NCI-H345 treated with DMSO at 0.1 percent for 48 hours (cell line): ENCODE results near the gene ZNF438.
"Not testable (repeated sequence)": the region's sequence is repeated elsewhere in the genome, so short reads cannot be mapped to it uniquely, and the experiment has no call there.

Source experiments
- DNase-seq: peaks from one replicate; lab custom pipeline; 2025; ENCODE audit not compliant: unreplicated experiment; lab: John Stamatoyannopoulos, UW

Gene ZNF438

DNA sequence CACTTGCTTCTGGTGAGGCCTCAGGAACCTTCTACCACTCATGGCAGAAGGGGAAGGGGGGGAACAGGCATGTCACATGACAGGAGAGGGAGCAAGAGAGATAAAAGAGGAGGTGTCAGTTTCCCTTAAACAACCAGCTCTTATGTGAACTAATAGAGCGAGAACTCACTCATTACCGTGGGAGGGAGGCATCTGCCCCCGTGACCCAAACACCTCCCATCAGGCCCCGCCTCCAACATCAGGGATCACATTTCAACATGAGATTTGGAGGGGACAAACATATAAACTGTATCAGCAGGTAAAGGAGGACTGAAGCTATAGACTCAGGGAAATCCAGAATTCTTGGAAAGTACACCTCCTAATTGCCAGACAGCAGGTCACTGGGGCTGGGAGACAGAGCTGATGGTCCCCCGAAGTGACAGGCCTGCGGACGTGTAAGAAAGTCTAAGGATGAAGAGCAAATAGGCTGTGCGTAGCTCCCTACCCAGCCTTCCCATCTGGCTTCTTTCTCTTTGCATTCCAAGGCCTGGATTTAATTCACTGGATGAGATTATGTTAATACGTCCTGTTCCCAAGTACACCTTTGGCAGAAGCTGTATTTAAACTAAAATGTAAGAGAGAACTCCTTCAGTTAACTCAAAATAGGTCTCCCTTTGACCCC lies 215.4 kb downstream of the ZNF438 start:
- no peak for DNase-seq

DNA sequence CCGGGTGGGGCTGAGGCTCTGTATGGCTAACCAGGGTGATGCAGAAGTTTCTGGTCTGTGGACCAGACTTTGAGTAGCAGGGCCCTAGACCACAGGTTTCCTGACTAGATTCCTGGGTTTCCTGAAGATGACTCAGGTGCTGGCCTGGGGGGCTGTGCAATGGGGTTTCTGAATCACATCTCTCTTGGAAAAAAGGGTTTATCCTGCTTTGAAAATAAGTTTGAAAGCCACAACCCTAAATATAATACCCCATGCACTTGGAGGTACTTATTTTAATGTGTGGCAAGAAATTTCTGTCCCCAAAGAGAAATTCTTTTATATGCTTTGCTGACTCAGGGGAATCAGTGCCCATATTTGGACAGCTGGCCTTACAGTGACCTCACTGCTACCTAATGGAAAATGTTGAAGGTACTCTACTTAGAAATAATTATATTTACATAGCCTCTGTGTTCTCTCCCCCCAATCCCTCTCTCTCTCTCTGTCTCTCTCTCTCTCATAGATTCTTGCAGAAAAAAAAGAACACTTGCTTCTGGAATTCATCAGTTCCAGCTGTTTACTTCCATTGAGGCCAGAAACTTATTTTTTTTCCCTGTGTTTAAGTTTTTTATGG lies 217.7 kb downstream of the ZNF438 start:
- DNase-seq = no peak

DNA sequence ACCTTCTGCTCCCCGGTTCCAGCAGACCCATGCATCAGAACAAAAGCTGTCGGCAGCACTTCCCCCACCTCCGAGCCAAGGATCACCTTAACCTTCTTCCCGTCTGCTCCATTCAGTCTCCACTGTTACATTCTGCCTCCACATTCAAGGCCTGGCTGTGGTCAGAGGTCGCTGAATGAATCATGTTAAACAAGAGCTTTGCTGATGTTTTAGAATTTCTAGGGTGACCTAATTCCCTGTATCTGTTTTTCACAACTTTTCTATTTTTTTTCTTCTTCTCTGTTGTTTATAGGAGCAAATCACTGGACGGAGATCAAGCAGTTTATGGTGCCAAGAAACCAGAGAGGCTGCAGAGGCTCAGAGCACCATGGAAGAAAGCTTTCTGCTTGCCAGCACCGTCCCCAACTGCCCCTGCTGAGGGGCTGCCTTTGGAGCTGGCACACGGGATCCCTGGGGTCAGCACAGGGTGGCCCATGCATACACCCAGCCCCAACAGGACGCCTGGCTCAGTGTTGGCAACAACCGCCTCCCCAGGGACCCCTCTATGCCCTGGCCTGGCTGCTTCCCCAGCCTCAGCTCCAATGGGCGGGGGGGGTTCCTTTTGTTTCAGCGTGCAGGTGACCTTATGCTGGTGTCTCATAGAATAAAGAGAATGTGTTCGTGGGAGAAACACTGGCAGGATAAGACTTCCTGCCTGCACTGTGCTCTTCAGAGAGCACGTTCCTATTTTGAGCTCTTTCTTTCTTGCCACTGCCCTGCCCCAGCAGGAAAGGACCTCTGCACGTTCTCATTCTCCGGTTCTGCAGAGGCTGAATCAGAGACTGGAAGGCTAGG lies 219.4 kb downstream of the ZNF438 start:
- DNase-seq = no peak

DNA sequence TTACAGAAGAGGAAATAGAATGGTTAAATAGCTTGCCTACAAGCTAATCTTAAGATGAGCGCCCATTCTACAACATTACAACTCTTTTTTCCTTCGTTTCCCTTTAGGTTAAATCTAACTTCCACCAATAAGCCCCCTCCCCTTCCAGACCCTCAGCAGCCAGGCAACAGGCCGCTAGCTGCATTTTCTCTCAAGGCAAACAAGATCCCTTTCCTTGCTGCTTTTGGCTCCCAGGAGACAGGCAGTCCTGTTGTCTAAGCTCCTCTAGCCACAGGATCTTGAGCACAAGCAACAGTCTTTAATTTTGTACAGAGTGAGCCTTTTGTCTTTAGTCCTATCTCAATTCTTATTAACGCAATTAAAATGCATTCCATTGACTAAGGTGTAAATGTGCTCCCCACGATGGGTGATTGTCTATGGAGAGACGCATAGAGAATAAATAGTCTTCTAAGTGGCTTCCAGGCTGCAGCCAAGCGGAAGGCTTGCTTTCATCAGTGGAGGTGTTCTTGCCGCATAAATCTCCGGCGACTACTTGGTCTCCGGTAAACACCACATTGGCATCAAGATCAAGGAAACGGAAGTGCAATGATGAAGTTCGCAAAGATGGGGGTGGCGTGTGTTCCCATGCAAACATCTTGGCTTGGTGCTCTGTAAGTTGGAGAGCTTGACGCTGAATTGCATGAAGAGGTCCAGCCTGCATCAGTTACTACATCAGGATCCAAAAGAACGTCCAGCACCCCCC lies 220.2 kb downstream of the ZNF438 start:
- no peak for DNase-seq

DNA sequence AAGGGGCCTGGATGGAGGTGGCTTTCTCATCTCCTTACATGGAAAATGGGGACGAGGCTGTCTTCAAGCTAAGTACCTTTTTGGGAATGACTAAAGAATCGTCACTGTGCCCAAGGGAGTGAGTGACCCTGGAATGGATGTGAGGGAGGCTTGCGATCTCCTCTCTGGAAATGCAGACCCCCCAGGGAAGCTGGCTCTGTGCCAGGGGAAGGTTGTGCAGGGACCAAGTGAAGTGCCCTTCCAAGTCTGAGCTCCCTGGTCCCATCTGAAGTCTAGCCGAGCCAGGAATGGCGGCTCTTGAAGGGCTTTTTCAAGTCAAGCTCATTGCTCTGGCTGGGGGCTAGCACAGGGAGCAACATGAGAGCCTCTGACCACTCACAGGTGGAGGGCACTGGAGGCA lies 221.2 kb downstream of the ZNF438 start:
- DNase-seq = no peak

DNA sequence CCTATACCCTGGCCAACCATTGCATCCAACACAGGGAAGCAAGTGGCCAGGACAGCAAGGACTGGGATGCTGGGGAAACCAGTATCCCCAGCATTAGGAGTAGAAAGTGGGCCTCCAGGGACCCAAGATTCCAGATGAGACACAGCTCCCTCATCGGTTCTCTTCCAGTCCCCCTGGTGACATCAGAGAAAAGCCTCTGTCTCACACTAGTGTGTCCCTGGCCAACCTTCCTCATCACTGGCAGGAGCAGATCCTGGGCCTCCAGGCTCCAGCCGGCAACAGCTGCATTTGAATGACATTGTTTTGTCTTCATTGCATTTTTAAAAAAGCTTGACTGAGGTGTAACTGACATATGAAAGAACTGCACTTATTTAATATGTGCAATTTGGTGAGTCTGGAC lies 224.8 kb downstream of the ZNF438 start:
- no peak for DNase-seq

DNA sequence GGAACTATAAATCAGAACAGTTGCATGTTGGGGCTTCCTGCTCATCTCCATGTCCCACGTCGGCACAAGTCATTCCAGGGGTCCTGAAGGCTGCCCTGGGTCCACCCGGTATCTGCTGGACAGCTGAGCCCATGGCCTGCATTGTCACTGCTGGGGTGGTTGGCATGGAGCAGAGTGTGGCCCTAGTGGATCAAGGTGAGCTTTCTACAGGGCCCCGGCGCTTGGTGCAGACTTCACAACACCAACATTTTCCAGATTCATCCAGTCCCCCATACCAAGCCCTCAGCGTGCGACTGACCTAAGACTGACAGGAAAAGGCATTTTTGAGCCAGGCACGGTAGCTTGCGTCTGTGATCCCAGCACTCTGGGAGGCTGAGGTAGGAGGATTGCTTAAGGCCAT lies 226.6 kb downstream of the ZNF438 start:
- no peak for DNase-seq

DNA sequence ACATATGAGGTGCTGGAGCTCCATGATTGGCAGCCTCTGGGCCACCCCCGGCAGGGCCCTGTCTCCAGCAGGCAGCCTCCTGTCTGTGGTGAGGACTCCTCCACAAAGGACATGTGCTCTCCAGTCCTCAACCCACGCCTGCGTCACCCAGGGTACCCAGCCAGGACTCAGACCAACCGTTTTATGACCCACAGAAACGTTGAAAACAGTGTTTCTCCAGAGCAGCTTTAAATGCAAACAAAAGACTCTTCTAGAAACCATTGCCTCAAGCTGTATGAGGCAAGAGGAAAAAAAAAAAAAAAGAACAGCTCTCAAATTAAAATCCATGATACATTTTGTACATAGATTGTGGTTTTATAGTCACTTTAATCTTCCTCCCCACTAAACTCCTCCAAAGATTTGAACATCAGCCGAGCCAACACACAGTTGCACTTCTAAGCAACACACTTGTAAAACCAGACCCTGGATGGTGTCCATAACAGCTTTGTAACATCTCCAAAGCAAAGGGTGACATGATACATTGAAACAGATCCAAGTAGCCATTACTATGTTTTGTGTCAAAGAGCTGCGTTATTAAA lies 227.1 kb downstream of the ZNF438 start:
- DNase-seq = no peak

DNA sequence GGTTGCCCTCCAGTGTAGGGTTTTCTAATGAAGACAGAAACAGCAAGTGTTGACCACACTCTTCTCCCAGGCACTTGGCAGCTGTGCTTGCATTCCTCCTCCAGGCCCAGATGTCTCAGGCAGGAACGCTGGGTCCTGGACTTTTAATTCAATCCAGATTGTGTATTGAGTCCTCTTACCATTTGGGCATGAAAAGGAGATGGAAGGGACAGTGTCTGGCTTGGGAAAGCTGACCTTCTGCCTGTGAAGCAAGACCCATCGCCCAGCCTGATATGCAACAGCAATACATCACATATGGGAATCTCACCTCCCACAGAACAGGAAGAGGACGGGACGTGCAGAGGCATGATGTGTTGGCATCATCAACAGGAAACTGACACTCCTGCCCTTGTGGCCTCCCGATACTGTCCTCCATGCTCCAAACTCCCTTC lies 227.8 kb downstream of the ZNF438 start:
- no peak for DNase-seq

DNA sequence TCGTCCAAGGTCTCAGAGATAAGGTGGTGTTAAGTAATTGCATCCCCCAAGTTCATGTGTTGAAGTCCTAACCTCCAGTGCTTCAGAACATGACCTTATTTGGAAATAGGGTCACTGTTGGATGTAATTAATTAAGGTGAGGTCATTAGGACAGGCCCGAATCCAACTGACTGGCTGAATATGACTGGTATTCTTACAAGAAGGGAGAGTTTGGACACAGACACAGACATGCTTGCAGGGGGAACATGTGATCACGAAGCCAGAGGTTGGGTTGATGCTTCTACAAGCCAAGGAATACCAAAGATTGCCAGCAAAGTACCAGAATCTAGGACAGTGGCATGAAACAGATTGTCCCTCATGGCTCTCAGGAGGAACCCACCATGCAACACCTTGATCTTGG lies 228.6 kb downstream of the ZNF438 start:
- DNase-seq = no peak

DNA sequence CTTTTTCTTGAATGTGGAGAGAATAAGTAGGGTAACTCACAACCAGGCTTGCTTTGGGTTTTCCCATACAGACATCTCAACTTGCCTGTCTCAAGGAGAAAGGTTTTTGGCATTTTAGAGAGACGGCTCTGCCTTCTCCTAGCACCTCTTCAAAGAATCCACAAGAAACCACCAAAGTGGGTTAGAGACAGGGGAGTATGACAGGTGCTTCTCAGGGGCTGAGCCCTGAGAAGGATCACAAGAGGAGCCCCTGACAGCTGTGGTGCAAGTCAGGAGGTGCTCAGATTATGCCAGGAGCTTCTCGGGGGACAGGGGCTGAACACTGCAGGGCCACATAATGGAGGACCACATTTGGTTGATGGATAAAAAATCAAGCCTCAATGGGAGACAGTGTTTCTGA lies 231.3 kb downstream of the ZNF438 start:
- no peak for DNase-seq

DNA sequence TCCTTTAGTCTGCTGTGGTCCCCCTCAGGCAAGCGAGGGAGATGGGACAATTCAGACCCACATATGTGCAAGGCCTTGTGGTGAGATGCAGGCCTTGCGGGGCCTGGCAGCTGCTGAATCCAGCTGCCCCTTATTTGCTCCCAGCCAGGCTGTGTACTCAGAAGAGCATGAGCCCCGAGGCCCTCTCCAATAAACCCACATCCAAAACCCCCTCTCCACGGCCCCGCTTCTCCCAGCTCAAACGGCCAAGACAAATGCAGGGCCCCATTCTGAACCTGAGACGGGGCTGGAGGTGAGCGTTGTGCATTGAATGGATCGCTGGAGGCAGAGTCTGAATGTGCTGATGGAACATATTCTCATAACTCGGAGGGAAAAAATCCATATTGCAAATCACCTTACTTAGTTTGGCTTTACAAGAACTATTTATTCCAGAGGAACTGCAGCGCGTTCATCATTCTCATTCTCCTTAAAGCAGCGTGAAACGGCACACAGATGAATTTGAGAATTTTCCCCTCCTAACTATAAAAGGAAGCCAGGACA lies 232.9 kb downstream of the ZNF438 start:
- no peak for DNase-seq

DNA sequence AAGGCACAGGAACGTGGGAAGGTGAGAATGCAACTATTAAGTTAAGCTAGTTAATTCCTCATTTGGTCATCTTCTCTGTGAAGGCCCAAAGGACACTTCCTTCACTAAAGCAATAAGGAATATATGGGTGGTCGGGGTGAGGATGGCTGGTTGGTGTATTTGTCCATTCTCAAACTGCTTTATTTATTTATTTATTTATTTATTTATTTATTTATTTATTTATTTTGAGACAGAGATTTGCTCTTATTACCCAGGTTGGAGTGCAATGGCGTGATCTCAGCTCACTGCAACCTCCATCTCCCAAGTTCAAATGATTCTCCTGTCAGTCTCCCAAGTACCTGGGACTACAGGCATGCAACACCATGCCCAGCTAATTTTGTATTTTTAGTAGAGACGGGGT lies 236.6 kb downstream of the ZNF438 start:
- DNase-seq = not testable (repeated sequence)
